ENCODE data around the gene VWCE.
"Not testable (repeated sequence)": the region's sequence is repeated elsewhere in the genome, so short reads cannot be mapped to it uniquely, and the experiment has no call there.

DNA sequence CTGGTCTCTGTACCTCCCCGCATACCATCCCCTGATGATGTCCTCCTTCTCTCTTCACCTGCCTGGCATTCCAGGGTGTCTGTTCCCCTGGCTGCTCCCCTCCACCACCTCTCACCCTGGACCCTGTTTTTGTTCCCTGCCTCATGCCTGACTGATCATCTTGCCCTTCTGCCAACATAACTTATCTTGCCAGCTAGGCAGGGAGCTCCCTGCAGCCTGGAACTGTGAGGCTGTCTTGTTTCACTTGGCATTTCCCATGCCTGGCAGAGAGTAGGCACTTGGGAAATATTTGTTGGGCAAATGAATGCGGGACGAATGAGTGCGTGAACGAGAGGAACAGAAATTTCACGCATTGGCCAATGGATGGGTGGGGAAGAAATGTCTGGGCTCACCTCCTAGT is 65.7 kb downstream of the VWCE start:
- TF ChIP-seq, protein P1, sequence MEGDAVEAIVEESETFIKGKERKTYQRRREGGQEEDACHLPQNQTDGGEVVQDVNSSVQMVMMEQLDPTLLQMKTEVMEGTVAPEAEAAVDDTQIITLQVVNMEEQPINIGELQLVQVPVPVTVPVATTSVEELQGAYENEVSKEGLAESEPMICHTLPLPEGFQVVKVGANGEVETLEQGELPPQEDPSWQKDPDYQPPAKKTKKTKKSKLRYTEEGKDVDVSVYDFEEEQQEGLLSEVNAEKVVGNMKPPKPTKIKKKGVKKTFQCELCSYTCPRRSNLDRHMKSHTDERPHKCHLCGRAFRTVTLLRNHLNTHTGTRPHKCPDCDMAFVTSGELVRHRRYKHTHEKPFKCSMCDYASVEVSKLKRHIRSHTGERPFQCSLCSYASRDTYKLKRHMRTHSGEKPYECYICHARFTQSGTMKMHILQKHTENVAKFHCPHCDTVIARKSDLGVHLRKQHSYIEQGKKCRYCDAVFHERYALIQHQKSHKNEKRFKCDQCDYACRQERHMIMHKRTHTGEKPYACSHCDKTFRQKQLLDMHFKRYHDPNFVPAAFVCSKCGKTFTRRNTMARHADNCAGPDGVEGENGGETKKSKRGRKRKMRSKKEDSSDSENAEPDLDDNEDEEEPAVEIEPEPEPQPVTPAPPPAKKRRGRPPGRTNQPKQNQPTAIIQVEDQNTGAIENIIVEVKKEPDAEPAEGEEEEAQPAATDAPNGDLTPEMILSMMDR (conservative IDR thresholded peaks at IDR 0.05; ENCODE audit: low read length), result not testable (repeated sequence)
- not testable (repeated sequence) for TF ChIP-seq EZH2phosphoT487 (IDR thresholded peaks at IDR 0.05; ENCODE audit: borderline replicate concordance, low read depth, low read length)

Measured in OCI-LY7 (cell line).